Dermis blood vessel endothelial cell (primary cell): ENCODE data around the gene DDX51. TPM values are rescaled to one million over a fixed set of nuclear protein-coding genes. Genes with fewer than 3 reads are reported as not detected.
"Not testable (repeated sequence)": the region's sequence is repeated elsewhere in the genome, so short reads cannot be mapped to it uniquely, and the experiment has no call there.

Experiments used
- DNase-seq: peaks from one replicate; pipeline ENCODE4 v3.0.0; 2010
- total RNA-seq: library from RNA; depleted of rRNA; stranded (reverse); fragments of >200 nt; gene quantifications from 2 replicates; pipeline ENCODE4 v1.2.3, GENCODE V29; 2014

Gene DDX51
- total RNA-seq, 1 donor from 2014 or later, result 7.5 TPM

DNA sequence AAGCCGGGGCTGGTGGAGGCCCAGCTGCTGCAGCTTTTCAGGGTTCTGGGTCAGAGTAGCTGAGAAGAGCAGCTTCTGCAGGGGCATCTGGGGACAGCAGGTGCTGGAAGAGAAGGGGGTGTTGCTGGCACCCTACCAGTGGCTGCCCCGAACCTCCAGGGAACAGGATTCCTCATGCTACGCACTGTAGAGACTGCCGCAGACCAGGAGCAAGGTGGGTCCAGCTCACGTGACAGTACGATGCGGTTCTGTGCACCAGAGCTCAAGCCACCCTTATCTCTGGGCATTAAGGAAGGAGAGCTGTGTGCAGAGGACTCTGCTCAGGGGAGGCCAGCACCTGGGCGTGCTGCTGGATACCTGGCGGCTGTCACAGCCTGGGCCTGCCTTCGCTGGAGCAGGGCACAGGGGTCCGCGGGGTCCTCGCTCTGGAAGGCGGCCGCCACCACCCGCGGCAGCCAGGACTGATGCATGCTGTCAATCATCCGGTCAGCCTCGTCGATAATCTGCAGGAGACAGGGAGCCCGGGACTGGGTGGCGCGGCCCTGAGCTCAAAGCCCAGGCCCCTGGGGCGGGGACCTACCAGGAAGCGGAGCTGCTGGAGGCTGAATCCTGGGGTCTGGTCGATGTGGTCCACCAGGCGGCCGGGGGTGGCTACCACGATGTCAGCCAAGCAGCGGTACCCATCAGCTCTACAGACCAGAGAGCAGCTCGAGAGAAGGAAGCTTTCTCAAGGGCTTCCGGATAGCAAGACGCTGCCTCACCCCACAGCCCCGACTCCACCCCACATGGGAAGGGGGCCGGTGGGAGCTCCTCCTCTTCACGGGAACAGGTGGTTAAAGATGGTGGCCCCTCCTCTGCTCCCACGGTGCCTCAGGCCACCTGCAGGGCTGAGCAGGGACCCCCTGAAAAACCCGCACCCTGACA, 2.9 kb downstream of the DDX51 start:
- no peak for DNase-seq

DNA sequence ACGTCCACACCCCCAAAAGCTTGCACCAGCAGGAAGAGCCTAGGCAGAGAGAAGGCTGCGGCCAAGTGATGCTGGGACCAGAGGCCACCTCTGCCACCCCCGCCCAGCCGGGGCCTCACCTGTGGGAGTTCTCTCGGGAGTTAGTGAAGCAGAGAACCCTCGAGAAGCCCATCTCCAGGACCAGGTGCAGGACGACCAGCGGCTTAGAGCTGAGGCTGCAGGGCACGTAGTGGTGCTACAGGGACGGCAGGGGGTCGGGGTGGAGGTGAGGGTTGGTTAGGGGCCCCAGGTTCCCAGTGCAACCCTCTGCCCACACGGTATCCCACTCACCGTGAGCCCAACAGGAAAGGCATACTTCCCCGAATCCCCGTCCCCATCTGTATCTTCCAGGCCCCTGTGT, 3.6 kb downstream of the DDX51 start:
- no peak for DNase-seq

DNA sequence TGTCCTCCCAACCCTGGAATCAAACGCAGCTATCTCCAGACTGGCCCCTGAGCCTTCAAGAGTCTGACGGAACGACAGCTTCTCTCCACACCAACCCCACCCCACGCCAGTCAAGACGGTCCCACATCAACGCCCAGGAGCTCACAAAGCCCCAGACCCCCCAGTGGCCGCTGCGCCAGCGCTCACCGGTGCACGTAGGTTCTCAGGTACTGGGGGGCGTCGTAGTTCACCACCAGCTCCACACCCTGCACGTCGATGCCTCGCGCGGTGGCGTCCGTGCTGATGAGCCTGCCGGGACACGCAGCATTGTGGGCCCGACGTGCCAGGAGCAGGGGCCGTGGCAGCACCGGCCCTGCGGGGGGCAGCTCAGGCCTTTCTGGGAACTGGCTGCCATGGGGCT, 4.2 kb downstream of the DDX51 start:
- no peak for DNase-seq

DNA sequence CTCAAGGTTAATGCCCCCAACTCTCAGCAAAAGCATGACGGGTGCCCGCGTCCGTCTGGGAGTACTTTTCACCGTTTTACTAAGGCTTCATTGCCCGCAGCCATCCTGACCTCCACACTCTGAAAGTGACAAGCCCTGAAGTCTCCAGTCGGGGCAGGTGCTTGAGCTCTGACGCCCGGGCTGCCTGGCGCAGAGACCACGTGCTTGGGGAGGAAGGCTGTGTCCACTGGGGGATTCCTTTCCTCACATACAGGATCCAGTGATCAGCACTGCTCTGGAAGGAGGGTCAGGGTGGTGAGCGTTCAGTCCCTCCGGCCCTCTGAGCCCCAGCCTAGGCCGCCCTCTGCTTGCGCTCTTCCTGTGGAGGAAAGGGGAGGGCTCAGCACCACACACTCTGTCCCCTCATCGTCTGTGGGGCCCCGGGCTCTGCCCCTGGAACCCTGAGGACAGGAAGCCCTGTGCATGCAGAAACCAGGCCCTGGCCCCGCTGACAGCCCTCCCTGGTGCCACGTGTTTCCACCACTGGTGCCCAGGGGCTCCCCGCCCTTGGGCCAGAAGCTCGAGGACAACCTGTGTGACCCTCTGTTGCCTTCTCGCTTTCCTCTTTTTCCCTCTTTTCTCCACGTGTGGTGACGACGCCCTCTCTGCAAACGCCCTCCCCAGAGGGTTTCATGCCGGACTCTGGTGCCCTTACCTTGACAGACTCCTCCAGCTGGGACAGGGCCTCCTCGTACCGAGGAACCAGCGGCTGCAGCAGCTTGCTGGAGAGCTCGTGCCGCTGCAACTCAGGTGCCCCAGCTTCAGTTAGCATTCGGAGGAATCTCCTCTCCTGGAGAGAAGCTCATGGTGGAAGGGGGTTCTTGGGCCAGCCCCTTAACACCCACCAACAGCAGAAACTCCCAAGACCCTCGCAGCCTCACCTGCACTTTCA, 4.9 kb downstream of the DDX51 start:
- no peak for DNase-seq

DNA sequence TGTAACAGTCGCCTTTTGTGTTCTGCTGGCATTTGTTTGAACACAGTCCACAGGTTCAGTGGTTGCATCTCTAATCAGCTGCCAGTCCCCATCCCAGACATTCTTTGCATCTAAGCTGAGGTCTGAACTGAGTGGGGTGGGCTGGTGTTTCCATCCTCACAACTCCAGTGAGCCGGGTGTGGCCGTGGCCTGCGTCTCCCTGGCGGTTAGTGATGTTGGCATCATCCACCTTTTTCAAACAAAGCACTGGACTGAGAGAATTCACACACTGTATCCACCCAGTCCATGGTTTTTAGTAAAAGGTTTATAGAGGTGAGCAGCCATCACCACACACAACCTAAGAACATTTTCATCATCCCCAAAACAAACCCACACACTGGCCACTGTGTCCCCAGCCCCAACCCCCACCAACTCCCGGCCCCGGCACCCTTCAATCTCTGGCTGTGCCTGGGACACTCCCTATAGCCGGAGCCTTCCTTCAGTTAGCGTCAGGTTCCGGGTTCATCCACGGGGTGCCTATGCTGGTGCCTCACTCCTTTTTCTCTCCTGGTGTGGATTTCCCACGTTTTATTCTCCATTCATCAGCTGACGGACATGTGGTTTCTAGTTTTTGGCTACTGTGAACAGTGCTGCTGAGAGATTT, 6.5 kb downstream of the DDX51 start:
- DNase-seq, result no peak

DNA sequence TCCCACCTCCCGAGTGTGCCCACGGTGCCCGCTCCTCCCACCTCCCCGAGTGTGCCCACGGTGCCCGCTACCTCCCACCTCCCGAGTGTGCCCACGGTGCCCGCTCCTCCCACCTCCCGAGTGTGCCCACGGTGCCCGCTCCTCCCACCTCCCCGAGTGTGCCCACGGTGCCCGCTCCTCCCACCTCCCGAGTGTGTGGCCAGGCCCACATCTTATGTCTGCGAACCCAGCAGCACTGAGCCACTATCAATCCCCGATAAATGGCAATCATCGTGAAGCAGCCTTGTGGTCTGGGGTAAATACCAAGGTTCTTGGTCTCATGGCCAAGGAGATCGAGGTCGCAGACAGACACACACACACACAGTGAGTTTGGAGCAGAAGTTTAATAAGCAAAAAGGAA, 7.9 kb downstream of the DDX51 start:
- DNase-seq, result not testable (repeated sequence)

DNA sequence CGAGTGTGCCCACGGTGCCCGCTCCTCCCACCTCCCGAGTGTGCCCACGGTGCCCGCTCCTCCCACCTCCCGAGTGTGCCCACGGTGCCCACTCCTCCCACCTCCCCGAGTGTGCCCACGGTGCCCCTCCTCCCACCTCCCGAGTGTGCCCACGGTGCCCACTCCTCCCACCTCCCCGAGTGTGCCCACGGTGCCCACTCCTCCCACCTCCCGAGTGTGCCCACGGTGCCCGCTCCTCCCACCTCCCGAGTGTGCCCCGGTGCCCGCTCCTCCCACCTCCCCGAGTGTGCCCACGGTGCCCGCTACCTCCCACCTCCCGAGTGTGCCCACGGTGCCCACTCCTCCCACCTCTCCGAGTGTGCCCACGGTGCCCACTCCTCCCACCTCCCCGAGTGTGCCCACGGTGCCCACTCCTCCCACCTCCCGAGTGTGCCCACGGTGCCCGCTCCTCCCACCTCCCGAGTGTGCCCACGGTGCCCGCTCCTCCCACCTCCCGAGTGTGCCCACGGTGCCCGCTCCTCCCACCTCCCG, 9.4 kb downstream of the DDX51 start:
- not testable (repeated sequence) for DNase-seq

DNA sequence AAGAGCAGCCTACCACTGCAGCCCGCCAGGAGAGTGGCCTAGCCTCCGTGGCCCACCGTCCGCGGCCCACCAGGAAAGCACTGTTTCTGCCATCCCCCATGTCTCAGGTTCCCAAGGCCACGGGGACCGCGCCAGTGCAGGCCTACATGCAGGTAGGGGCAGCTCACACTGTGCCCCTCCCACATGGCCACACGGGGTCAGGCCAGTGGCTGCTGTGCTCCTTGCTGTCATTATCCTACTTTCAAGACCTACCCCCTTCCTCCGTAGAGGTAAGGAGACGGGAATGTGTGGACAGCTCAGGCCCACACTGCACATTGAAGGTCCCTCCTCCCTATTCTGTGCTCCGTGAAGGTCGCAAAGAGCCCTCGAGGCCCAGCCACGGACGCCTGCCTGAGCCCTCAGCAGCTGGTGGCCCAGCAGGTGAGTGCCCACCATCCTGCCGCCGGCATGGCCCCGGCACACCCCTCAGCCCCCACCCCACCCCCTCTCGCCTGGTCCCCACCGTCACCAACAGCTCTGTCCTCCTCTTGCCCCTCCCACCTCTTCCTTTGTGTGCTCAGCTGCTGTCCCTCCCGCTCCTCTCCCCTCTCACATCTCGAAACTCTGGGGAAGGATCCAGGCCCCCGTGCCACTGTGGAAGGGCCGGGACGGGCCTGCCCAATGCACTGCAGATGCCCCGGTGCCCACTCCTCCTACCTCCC, 10.0 kb downstream of the DDX51 start:
- no peak for DNase-seq

DNA sequence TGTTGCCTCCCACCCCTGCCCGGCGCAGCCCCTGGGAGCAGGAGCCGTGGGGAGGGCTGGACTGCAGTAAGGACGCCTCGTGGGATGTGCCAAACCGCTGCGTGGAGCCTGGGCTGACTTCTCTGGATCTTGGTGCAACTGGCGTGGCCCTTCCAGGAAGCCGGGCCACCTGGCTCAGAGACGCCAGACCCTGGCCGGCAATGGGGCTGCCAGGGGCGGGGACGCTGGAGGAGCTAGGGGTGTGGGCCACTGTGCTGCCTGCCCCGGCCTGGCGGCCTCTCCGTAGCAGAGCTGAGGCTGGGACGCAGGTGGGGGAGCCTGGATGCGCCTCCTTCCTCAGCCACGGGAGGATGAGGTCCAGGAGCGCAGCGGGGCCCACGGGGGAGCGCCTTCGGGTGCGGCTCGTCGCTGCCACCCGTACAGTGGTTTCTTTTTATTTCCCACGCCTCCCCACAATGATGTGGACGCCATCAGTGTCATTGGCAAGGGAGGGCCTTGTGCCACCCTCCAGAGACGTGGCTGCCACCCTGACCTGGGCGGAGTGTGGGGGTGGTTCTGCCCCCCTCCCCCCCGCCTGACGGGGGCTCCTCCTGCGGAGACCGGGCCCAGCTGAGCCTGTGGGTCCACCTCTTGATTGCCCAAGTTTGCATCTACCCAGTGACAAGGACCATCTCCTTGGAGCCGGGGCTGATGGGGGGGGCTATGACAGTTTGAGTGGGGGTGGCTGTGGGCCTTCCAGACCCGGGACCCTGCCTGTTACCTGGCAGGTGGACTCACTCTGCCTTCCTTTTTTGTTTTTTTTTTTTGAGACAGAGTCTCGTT, 11.3 kb downstream of the DDX51 start:
- DNase-seq, result no peak

DNA sequence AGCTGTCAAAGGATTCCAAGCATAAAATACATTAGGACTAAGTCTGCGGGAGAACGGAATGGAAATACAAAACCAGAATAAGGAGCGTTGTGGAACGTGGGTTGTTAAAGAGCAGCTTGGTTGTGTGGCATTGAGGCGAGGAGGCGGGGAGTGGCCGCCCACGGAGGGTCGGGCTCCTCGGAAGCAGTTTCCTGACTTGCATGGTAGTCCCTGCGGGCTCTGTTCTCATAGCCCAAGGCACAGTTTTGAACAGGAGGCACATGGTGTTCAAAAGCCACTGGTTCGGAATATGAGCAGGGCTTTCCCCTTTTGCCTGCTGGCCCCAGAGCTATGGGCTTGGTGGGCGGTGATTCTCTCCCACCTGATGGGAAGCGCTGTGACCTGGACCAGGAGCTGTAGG, 12.2 kb downstream of the DDX51 start:
- no peak for DNase-seq

DNA sequence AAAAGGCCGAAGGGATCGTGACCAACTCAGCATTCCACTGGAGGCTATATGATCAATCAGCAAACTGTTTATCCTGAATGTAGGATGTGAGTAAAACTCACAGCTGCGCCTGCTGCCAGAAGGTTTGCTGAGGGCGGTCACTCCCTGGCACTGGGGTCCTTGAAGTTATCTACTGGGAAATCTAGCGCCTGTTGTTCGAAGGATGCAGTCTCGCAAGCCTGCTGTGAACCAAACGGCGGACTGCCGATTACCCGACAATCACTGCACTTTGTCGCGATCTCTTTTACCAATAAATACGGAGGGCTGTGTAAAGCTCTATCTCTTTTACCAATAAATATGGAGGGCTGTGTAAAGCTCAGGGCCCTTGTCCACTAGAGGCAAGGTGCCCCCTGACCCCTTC, 12.9 kb downstream of the DDX51 start:
- DNase-seq, result no peak

DNA sequence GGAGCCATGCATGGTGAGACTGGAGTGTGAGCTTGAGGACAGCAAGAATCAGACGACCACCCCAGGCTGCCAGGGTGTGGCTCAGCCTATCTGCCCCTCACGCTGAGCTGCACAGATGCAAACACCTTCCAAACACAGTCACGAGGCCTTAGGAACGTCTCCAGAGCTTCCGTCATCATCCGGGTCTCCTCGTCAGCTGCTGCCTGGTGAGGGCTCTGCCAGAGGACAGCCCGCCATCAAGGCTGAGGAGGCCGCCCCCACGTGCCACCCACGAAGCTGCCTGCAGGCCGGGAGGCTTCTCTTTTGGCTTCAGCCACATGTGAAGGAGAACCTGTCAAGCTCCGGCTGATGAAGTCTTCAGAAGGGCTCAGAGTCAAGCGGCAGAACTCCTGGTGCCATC, 13.4 kb downstream of the DDX51 start:
- DNase-seq, result no peak

DNA sequence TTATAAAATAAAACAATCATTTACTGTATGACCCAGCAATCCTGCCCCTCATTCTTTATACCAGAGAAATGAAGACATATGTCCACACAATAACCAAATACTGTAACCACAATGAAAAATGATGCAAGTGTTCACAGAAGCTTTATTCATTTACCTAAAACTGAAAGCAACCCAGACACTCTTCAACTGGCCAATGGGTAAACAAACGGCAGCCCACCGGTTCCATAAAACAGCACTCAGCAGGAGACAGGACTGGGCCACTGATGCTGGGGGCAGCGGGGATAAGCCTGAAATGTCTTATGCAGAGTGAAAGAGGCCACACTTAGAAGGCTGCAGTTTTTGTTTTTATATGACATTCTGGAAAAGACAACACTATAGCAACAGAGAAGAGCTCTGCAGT, 15.1 kb downstream of the DDX51 start:
- DNase-seq, result no peak

DNA sequence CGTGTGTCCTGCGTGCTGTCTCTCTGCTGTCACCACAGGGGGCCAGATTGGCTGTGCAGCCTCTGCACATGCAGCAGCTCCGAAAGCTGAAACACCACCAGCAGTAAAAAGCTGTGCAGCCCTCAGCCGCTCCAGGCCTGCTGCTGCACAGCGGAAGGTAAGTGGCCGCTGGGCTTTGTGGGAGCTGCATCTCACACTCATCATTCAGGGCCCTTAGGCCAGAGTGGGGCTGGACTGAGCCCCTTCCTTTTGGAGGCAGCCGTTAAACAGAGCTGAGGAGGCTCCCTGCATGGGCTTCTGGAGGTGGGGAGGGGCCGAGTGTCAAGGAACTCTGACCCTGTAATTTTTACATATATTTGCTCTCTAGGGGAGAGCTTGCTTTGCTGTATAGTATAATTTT, 17.1 kb downstream of the DDX51 start:
- DNase-seq, result no peak

DNA sequence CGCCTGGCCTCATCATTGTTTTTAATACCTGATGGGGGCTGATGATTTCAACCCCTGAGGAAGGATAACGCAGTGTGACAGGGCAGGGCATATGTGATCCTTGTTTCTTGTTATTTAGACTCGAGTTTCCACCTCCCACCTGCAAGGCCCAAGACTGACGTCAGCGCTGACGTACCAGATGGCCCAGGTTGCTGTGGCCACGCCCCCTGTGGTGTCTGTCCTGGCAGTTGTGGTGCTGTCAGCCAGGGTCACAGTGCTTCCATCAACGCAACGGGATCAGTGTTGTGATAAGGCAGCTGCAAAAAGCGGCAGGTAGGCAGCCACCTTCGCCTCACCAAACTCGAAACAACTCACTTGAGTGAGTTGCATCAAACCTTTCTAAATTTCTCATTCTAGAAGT, 18.4 kb downstream of the DDX51 start:
- DNase-seq, result no peak

DNA sequence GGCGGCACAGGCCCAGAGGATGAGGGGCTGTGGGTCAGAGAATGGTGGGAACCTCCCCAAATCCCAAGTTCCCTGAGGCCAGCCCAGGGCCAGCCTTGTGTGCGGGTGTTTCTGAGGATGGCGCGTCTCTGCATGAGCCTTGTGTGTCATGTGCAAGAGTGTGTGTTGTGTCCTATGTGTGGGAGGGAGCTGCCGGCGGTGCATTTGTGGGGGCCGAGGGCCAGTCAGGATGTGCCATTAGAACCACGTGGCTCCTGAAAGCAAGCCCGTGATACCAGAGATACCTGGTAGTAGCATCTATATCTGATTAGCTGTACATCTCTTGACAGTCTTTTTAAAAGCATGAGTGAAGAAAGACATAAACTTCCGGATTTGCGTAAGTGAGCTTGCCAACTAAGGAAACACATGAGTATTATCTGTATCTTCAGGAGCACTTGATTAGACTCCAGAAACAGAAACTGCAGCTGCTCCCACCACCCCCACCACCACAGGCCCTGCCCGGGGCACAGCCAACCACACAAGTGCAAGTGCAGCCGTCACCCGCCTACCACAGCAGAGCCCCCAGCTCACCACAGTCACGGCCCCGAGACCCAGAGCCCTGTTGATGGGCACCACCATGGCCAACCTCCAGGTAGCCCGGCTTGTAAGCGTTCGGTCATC, 19.2 kb downstream of the DDX51 start:
- DNase-seq, result no peak

DNA sequence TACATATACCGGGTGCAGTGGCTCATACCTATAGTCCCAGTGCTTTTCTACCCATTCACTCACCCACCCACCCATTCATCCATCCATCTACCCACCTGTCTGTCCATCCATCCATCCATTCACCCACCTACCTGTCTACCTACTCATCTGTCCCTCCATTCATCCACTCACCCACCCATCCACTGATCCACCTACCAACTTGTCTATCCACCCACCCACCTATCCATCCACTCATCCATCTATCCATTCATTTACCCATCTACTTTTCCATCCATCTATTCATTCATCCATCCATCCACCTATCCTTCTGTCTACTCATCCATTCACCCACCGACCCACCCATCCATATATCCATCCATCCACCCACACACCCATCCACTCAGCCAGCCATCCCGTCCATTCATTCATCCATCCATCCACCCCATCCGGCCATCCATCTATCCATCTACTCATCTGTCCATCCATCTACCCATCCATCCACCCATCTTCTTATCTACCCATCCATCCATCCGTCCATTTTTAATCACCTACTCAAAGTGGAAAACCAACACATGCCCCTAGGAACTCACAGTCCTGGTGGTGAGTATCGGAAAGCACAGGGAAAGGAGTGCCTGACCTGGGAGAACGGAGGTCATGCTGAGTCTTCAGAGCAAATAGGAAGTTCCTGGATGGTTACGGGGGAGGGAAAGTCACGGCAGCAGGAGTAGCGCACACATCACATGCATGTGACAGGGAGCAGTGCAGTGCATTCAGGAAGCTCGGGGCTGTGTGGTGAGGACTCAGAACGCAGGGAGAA, 20.0 kb downstream of the DDX51 start:
- DNase-seq, result no peak

DNA sequence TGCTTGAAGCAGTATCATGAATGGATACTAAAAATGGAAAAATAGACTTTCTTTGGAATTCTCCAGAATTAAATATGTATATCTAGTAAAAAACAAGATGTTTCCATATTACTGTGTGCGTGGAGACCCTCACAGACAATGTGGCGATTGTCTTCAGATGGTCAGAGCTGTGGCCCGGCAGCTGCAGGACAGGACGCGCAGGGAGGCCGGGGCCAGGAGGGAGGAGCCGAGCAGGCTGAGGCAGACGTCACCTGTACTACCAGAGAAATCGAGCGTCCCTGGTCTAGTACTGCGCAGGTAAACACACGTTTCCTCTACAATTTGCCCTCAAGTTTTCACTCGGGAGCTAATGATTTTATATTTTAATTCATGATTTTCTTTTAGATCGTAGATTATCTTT, 22.8 kb downstream of the DDX51 start:
- no peak for DNase-seq

DNA sequence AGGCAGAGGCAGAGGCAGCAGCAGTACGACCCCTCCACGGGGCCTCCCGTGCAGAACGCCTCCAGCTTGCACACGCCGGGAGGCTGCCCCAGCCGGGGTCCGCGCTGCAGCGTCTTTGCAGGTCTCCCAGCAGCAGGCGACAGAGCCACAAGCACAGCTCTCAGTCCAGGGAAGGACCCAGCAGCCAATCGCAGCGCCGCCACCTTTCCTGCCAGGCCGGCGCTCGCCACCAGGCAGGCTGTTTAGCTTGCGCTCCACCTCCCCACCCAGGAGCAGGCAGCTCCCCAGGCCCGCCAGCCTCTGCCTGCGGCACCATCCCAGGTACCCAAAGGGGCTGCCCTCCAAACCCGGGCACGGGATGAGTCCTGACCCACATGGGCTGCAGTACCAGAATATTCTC, 25.2 kb downstream of the DDX51 start:
- no peak for DNase-seq

DNA sequence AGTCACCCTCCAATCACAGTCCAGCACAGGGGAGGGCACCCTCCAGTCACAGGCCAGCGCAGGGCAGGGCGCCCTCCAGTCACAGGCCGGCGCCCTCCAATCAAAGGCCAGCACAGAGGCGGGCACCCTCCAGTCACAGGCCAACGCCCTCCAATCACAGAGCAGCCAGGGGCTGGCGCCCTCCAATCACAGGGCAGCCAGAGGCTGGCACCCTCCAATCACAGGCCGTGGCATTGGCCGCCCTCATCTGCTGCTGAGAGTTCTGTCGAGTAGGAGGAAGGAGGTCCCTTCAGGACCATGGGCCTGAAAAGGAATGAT, 26.6 kb downstream of the DDX51 start:
- no peak for DNase-seq
